LHCN-M2 (cell line): ENCODE results near the gene NELL2. TPM values are rescaled to one million over a fixed set of nuclear protein-coding genes. Genes with fewer than 3 reads are reported as not detected.
"Not testable (repeated sequence)": the region's sequence is repeated elsewhere in the genome, so short reads cannot be mapped to it uniquely, and the experiment has no call there.

Source experiments
- DNase-seq: peaks from one replicate; pipeline ENCODE4 v3.0.0-alpha.2; 2012; ENCODE audit warnings: low read depth
- total RNA-seq: library from RNA; depleted of rRNA; stranded (reverse); fragments of >200 nt; gene quantifications from 2 replicates; pipeline ENCODE4 v1.2.3, GENCODE V29; 2014

The NELL2 gene
- total RNA-seq, 1 experiment from 2014 or later, result not detected

DNA sequence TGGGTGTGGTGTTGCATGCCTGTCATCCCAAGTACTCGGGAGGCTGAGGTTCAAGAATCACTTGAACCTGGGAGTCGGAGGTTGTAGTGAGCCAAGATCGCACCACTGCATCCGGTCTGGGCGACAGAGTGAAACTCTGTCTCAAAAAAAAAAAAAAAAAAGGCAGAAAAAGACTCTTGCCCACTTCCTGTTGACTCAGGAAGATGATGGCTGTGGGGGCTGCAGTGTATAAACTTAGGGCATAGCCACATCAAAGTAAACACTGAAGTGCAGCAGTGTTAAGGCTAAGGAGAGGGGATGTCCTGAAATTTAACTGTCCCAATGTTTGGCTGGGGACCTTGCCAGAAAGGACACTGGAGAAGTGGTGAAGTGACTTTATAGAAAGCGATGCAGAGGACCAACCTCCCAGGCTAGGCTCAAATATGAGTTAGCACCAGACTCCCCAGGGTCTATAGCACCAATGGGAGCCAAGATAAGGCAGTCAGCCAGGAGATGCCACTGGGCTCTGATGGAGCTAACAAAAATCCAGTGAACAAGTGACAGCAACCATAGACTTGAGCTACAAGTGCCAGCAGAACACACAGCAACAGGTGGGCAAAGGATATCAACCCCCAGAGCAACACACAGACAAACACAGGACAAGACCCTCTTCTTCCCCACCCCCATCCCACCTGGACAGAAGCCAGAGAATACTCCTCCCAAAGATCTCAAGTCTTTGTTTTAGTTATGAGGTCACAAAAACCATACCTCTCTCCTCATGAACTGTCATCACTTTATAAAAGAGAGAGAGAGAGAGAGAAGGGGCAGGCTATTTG, 28.0 kb downstream of the NELL2 start:
- DNase-seq, result no peak

DNA sequence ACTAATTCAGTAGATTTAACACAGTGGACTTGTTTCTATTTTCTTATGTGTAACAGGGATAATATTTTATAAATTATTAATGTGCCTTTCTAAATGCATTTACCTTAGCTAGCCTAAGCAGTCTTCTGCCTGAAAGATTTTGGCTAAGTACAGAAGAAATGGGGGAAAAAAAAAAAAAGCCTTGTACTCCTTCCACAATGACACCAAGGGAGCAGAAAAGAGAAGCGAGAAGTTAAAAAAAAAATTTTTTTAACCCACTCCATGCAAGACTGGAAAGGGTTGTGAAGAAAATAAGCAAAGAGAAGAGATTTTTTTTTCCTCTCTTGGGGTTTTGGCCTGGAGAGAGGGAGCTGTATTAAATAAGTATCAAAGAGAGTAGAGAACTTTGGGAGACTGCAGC, 28.7 kb downstream of the NELL2 start:
- no peak for DNase-seq

DNA sequence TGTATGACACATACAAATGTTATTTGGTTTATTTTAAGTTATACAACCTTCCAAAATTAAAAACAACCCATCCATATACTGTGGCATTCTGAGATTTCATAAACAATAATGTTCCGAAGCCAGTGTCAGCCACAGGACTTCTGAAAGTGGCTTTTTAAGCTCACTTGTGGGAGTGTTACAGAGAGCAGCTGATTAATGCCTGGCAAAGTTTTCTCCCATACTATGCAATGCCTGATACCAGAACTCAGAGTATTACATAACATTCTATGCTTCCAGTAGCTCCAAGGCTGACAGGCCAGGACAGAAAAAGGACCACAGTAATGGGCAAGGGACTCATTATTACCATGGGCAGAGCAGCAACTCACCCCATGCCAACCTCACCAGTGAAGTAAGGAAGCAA, 29.3 kb downstream of the NELL2 start:
- no peak for DNase-seq

- no peak for DNase-seq
Observed at GRCh38 chr12:44842669-44843068, 33.4 kb downstream of the NELL2 start.

DNA sequence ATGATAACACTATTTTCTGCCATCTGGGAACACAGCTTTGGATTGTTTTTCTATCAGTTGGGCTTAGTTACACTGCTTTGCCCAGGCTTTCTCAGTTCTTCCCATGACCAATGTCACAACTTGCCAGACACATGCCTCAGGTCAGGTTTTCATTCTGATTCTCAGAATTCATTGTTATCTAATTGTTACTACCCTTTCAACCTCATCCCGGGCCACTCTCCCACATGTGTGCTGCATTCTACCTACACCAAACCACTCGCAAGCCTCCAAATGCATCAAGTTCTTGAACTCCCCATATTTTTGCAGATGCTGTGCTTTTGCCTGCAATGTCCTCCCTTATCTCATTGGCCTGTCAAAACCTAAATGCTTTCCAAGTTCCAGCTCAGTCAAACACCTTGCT, 36.3 kb downstream of the NELL2 start:
- DNase-seq, result no peak

- no peak for DNase-seq
Observed at GRCh38 chr12:44837114-44837755, 38.9 kb downstream of the NELL2 start.

DNA sequence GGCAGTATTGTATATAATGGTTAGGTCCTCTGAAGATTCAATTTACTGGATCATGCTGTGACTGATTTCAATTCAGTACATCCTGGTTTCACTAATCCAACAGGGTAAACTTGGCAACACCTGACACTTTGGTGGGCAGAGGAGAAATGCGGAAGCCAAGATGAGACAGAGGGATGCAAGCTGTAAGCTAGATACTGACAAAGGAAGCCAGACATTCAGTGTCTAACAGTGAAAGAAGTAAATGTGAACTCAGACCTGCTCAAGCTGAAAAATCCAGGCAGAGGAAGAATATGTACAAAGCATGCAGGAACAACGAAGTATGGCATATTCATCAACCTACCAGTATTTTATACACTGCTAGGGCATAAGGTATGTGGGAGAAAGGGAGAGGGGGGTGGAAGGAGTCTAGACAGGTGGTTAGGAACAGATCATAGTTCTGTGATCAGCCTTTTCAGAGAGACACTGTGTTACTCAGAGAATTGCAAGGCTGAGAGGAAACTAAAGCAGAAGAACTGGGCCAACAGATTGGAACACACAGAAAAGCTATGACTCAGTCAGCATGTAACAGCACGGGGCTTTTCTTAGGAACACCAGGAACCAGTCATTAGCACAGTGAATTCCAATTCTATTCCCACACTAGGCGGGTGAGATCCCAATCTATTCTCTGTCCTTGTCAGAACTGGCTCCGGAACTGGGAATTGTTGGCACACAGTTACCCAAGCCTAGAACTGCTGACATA, 40.3 kb downstream of the NELL2 start:
- no peak for DNase-seq

GRCh38 chr12:44834996-44835395, 41.1 kb downstream of the NELL2 start:
- DNase-seq, result not testable (repeated sequence)

DNA sequence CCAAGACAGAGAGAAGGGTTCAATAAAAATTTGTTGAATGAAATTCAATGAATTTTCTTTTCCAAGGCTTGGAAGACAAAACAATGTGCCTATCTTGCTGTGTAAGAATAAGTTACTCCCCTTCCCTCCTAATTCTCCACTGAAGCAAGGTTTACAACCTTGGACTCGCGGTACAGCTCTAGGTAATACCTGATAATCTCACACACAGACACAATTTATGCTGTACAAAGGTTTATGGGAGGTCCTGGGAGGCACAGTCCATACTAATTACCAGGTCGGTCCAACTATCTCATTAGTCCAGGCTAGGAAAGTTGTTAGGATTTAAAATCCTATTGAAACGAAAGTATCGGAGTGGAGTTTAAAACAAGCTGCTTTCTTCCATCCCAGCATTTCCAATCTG, 42.6 kb downstream of the NELL2 start:
- DNase-seq, result no peak

- no peak for DNase-seq
Observed at GRCh38 chr12:44830566-44831055, 45.5 kb downstream of the NELL2 start.

GRCh38 chr12:44829045-44829444, 47.1 kb downstream of the NELL2 start:
- no peak for DNase-seq

- no peak for DNase-seq
Observed at GRCh38 chr12:44827832-44828438, 48.2 kb downstream of the NELL2 start.

DNA sequence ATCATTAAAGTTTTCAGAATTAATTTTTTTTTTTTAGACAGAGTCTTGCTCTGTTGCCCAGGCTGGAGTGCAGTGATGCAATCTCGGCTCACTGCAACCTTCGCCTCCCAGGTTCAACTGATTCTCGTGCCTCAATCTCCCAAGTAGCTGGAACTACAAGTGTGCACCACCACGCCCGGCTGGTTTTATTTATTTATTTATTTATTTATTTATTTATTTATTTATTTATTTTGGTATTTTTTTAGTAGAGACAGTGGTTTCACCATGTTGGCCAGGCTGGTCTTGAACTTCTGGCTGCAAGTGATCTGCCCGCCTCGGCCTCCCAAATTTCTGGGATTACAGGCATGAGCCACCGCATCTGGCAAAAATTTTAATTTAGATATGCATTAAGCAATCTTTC, 54.4 kb downstream of the NELL2 start:
- not testable (repeated sequence) for DNase-seq

DNA sequence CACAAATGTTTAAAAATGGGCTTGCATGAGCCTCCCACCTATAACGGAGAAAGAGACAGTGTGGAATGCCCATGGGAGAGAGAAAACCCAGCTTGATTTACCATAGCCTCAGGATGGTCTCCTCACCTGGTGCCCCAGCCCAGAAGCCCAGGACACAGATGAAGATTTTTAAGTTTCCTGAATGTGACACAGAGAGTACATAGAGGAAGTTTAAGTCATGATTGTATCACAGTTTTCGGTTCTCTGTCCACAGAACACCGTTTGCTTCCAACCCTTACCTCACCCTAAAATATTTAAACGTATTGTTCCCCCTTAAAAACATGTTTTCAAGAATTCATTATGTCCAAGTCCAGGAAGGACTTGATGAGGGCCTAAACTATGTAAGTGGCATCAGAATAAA, 56.2 kb downstream of the NELL2 start:
- DNase-seq, result no peak

GRCh38 chr12:44817687-44818086, 58.4 kb downstream of the NELL2 start:
- DNase-seq, result no peak

DNA sequence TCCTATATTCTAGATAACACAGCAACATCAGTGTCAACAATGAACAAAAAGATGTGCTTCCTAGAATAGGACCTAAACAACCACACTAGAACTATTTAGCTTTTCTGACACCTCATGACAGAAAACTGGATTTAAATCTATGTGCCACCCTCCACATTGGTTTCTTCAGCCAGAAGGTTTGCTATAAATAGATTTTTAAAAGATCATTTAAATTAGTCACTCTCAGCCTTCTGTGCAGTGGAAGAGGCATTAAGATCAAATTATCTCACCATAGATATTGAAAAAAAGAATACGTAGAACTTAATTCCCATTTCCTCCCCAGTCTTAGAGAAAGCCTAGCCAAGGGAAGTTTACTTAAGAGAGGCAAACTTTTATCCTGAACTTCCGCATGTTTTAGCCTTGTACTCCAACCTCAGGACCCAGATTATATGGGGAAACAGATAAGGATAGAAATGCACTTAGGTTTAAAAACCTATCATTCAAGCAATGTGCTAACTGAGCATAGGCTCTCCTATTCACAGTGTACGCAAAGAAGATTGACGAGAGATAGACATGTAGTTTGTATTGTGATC, 59.6 kb downstream of the NELL2 start:
- DNase-seq, result no peak

GRCh38 chr12:44812062-44812461, 64.1 kb downstream of the NELL2 start:
- DNase-seq, result no peak

GRCh38 chr12:44804068-44804467, 72.0 kb downstream of the NELL2 start:
- no peak for DNase-seq

DNA sequence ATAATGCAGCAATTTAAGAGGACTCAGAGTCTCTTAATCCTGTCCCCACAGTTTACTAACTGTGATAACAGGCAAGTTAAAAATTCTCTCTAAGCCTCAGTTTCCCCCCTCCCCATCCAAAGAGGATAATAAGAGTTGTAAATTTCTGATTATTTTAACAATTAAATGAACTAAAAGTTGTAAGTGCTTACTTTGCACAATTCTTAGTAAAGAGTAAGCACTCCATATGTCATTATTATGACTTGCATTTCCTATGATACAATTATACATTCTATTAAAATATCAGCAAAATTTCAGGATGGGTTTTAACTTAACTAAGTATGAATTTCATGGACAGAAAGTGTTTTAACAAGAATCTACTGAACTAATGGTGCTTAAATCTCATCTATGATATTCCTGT, 80.1 kb downstream of the NELL2 start:
- DNase-seq, result no peak

DNA sequence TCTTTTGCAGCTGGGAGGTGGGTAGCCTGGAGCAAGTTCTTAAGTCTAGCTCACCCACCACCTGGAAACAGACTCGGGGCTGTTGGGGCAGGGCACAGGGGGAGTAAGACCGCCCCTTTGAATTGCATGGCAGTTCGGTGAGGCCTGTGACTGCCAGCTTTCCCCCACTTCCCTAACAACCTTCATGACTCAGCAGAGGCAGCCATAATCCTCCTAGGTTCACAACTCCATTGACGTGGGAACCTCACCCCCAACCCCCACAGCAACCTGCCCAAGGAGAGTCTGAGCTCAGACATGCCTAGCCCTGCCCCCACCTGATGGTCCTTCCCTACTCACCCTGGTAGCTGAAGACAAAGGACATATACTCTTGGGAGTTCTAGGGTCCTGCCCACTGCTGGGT, 87.4 kb downstream of the NELL2 start:
- no peak for DNase-seq

DNA sequence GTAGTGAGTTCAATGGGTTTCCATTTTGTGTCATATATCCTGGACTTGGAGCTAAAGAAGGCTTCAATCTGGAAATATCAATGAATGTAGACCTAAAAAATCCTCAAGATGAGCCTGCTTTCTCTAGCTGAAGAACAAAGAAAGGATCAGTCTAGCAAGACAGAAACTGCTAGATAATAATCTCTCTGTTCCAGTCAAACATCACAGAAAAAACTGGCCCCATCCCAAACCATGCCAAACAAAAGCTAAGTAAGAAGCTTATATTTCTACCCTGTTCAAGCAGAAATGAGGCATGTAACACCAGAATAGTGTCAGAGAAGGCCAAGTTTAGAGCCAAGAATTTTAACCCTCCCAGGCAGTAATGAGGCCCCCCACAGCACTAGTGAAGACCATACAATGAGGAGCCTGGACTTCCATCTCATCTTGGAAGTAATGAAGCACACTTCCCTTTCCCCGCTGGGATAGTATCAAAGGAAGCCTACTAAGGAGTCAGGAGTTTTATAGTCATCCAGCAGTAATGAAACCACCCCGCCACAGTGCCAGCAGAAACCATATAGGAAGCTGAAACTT, 95.8 kb downstream of the NELL2 start:
- DNase-seq, result no peak
